GM18499 (cell line): ENCODE measurements around the gene PKHD1.

Source experiments
- ATAC-seq: cut with Tn5 transposase; IDR thresholded peaks from one replicate; pipeline ENCODE4 v1.9.1; 2021; ENCODE audit warnings: moderate number of reproducible peaks; ENCODE audit not compliant: insufficient read depth, unreplicated experiment

Gene PKHD1

GRCh38 chr6:51594981-51595380 is 492.4 kb downstream of the PKHD1 start:
- no peak for ATAC-seq

- no peak for ATAC-seq
These were observed 502.1 kb downstream of the PKHD1 start for GRCh38 chr6:51585264-51585663.

GRCh38 chr6:51584163-51584562 is 503.2 kb downstream of the PKHD1 start:
- no peak for ATAC-seq

GRCh38 chr6:51578994-51579393 is 508.4 kb downstream of the PKHD1 start:
- ATAC-seq, result no peak

- no peak for ATAC-seq
These were observed 509.1 kb downstream of the PKHD1 start for GRCh38 chr6:51578362-51578761.

GRCh38 chr6:51574040-51574439 is 513.4 kb downstream of the PKHD1 start:
- no peak for ATAC-seq

GRCh38 chr6:51571168-51571567 is 516.2 kb downstream of the PKHD1 start:
- ATAC-seq, result no peak

GRCh38 chr6:51570168-51570921 is 517.1 kb downstream of the PKHD1 start:
- ATAC-seq, result no peak

GRCh38 chr6:51569594-51569993 is 517.8 kb downstream of the PKHD1 start:
- no peak for ATAC-seq

GRCh38 chr6:51568771-51569170 is 518.6 kb downstream of the PKHD1 start:
- ATAC-seq, result no peak

GRCh38 chr6:51565472-51565871 is 521.9 kb downstream of the PKHD1 start:
- ATAC-seq, result no peak
